Measurements from ENCODE around the gene AP2S1.
"Not testable (repeated sequence)": the region's sequence is repeated elsewhere in the genome, so short reads cannot be mapped to it uniquely, and the experiment has no call there.

The AP2S1 gene

DNA sequence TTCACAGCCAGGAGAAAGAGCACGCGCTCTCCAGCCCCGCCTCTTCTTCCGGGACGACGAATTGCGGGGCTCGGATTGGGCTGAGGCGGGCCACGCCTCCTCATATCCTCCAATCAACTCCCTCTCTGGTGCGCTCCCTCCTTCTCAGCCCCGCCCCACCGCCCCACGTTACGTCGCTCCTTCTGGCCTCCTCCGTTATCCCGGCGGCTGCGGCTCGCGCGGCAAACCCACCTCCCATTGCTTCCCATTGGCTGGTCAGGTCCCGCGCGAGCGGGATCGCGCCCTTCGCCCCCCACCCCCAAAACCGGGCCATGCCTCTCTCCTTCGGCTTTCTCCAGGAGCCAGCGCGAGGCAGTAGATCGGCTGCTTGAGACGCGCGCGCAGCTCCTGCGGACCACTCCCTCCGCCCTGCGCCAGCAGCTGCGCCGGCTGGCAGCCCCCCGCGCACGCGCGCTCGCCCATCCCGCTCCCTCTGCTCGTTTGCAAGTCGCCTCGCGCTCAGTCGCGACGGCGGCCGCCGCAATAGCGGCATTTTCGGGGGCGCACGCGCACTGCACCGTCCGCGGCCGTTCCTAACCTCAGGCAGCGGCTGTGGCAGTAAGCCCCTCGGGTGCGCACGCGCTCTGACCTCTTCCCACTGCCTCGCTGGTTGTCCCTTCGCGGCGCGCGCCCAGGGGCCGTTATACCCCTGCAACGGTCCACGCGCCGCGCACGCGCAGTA lies 9.6 kb upstream of the AP2S1 start:
- peaks cover 30% of the 10 kb centered on the region for H3K4me1 Mint-ChIP-seq
- peaks cover 11% of the 10 kb centered on the region for H3K36me3 Mint-ChIP-seq
- peak; percentile 86 for ATAC-seq
- peak overlapping the region; percentile 89 for H3K27ac Mint-ChIP-seq
- peaks cover 3% of the 10 kb centered on the region for H3K9me3 Mint-ChIP-seq
- no peak overlapping the region for H3K4me3 Mint-ChIP-seq
- DNase-seq (ENCODE audit: low spot score in 2 of 2) = peak; percentile 83 to 97

DNA sequence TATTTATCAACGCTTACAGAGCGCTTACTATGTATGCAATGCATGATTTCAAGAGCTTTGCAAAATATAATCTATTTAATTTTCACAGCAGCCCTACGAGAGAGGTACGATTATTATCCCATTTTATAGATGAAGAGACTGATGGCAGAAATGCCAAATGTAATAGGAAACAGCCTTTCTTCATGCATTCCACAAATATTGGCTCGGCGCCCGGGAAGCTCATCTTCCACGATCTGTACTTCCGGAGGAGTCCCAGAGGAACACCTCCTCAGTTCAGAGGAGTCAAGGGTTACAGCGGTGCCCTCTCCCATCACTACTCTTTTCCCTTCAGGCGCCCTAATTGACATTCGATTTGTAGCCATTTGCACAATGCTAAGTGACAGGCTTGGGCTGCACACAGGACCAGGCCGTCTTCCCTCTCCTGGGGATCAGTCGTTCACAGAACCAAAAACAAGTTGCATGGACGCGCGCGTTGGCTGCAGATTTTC lies 9.0 kb upstream of the AP2S1 start:
- Mint-ChIP-seq H3K4me3 (no peak overlapping the region), H3K4me1 (peaks cover 25% of the 10 kb centered on the region), H3K27ac (peak overlapping the region; percentile 89), H3K9me3 (peaks cover 3% of the 10 kb centered on the region), H3K36me3 (peaks cover 10% of the 10 kb centered on the region)
- ATAC-seq = no peak
- no peak for DNase-seq (ENCODE audit: low spot score in 2 of 2)

DNA sequence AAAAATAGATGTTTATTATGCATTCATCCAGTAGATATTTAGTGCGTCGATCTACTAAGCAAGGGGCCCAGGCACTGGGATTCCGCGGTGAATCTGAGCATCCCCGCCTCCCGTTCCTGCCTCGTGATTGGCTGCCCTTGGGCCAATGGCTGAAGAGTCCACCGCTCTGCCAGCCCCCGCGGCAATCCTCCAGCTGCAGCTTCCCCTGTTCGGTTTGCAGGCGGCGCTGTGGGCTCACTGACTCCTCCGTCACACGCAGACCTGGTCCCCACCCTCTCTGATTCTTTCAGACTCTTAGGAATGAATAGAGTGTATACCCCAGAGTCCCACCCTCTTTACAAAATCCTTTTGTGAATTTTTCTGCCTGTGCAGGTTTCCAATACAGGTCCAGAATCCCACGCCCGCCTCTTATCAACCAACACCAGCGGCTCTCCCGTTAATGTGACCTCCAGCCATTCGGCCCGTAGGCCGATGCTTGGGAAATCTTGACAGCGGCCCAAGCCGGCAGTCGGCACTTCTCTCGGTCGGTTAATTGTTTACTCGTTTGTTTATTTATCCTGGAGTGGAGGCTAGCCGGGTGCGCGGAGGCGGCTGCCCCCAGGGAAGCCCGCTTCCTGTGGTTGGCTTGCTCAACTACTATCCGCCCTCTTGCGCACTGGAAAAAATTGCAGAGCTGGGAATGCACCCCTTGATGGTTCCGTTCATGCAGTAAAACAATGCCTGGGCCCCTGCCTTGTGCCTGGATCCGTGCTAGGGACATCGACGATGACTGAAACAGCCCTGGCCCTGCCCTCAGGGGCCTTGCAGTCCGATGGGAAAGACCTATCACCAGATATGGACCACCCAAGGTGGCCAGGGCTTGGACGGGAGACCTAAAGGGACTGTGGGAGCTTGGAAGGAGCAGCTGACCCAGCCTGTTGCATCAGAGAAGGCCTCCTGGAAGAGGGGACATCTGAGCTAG lies 5.7 kb upstream of the AP2S1 start:
- Mint-ChIP-seq H3K9me3 (peaks cover 3% of the 10 kb centered on the region), H3K27ac (peak overlapping the region; percentile 82), H3K4me3 (peak overlapping the region; percentile 71), H3K36me3 (peaks cover 10% of the 10 kb centered on the region), H3K4me1 (peaks cover 24% of the 10 kb centered on the region)
- DNase-seq (ENCODE audit: low spot score in 2 of 2) = peak; percentile 76 to 92
- ATAC-seq = peak; percentile 81

- not testable (repeated sequence) for ATAC-seq
Measured at GRCh38 chr19:46854698-46855097, 4.1 kb upstream of the AP2S1 start.

DNA sequence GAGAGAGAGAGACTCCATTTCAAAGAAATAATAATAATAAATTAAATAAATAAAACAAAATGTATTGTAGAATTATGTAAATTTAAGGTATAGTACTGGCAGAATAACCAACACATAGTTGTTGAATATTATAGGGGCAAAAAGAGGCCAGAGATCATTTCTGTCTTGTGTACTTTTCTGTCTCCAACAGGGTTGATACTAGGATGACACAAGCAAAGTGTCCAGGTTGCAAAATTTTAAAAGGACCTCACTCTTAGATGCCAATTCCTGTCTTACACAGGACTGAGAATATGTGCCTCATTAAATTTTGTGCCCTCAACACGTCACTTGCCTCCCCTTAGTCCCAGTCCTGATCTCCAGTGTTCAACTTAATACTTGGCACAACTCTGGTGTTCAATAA lies 2.2 kb upstream of the AP2S1 start:
- peaks cover 1% of the 10 kb centered on the region for H3K36me3 Mint-ChIP-seq
- H3K4me1 Mint-ChIP-seq = peaks cover 38% of the 10 kb centered on the region
- H3K27ac Mint-ChIP-seq = no peak overlapping the region
- DNase-seq (ENCODE audit: low spot score in 2 of 2) (no peak), ATAC-seq (no peak)
- H3K4me3 Mint-ChIP-seq = no peak overlapping the region
- no peaks in the 10 kb centered on the region for H3K9me3 Mint-ChIP-seq

More at GRCh38 chr19:46854698-46855097, 4.1 kb upstream of the AP2S1 start:
- not testable (repeated sequence) for H3K36me3 Mint-ChIP-seq; H3K4me3 Mint-ChIP-seq; H3K9me3 Mint-ChIP-seq; H3K27ac Mint-ChIP-seq; DNase-seq (ENCODE audit: low spot score in 2 of 2)
- peaks cover 33% of the 10 kb centered on the region for H3K4me1 Mint-ChIP-seq

GRCh38 chr19:46849610-46850009 lies 1.0 kb downstream of the AP2S1 start:
- peak overlapping the region; percentile 98 for H3K4me3 Mint-ChIP-seq
- DNase-seq (ENCODE audit: low spot score in 2 of 2) (no peak), ATAC-seq (no peak)
- no peaks in the 10 kb centered on the region for H3K9me3 Mint-ChIP-seq
- H3K27ac Mint-ChIP-seq = peak overlapping the region; percentile 87
- peaks cover 33% of the 10 kb centered on the region for H3K4me1 Mint-ChIP-seq
- peaks cover 27% of the 10 kb centered on the region for H3K36me3 Mint-ChIP-seq

DNA sequence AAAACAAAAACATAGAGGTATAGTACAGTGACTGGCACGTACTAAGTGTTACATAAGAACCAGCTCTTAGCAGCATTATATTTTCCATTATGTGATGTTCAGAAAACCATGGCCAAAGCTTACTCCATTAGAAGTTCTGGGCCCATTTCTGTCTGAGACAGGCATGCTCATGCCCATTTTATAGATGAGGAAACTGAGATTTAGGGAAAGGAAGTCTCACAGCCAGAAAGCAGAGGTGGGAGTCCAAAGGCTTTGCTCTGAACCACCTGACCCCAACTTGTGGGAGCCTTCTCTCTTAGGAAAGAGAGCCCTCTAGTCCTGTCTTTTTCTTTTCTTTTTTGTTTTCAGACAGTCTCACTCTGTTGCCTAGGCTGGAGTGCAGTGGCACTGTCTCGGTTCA lies 2.3 kb downstream of the AP2S1 start:
- Mint-ChIP-seq H3K27ac (no peak overlapping the region), H3K4me3 (no peak overlapping the region), H3K9me3 (no peaks in the 10 kb centered on the region), H3K4me1 (peaks cover 33% of the 10 kb centered on the region), H3K36me3 (peaks cover 39% of the 10 kb centered on the region)
- DNase-seq (ENCODE audit: low spot score in 2 of 2) (no peak), ATAC-seq (no peak)

DNA sequence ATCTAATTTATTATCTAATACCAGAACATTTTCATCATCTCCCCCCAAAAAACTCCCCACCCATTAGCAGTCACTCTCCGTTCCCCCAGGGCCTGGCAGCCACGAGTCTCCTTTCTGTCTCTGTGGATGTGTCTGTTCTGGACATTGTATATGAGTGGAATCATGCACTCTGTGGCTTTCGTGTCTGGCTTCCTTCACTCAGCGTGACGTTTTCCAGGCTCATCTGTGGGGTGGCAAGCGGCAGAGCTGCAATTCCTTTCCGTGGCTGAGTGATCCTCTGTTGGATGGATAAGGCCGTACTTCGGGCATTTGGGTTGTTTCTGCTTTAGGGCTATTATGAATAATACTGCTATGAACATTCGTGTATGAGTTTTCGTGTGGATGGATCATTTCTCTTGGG lies 3.1 kb downstream of the AP2S1 start:
- ATAC-seq (no peak), DNase-seq (ENCODE audit: low spot score in 2 of 2) (no peak)
- no peaks in the 10 kb centered on the region for H3K9me3 Mint-ChIP-seq
- peaks cover 33% of the 10 kb centered on the region for H3K4me1 Mint-ChIP-seq
- H3K36me3 Mint-ChIP-seq = peaks cover 48% of the 10 kb centered on the region
- peak overlapping the region; percentile 18 for H3K27ac Mint-ChIP-seq
- no peak overlapping the region for H3K4me3 Mint-ChIP-seq

DNA sequence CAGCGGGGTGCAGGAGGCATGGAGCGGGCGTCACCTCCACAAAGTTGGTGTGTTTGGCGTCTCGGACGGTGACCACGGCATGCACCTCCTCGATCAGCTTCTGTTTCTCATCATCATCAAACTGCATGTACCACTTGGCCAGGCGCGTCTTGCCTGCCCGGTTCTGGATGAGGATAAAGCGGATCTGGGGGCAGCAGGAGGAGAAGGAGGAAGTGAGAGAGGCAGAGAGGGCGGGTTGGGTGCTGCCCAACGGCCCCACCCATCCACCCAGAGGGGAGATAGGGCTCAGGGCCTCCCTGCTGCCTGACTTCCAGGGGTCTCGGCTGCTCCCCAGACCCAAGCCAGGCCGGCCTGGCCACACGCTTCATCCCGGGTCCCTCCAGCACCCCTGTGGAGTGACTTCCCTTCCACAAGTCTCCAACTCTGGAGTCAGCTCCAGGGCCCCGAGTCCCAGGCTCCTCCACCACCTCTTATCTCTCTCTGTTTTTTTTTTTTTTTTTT lies 4.6 kb downstream of the AP2S1 start:
- no peak for DNase-seq (ENCODE audit: low spot score in 2 of 2)
- Mint-ChIP-seq H3K27ac (no peak overlapping the region), H3K4me1 (peaks cover 36% of the 10 kb centered on the region), H3K9me3 (no peaks in the 10 kb centered on the region), H3K4me3 (no peak overlapping the region), H3K36me3 (peaks cover 53% of the 10 kb centered on the region)
- no peak for ATAC-seq

DNA sequence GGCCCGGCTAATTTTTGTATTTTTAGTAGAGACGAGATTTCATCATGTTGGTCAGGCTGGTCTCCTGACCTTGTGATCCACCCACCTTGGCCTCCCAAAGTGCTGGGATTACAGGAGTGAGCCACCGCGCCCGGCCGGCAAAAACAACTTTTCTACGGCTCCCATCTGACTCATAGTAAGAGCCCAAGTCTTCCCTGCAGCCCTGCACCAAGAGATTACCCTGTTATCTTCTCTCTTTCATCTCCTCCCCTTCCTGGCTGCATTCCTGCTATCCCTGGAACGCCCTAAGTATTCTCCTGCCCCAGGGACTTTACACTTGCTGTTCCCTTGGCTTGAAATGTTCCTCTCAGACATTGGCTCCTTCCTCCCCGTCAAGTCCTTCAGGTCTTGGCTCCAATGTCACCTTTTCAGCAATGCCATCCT lies 6.6 kb downstream of the AP2S1 start:
- Mint-ChIP-seq H3K4me1 (peaks cover 17% of the 10 kb centered on the region), H3K36me3 (peaks cover 72% of the 10 kb centered on the region), H3K9me3 (no peaks in the 10 kb centered on the region), H3K27ac (no peak overlapping the region), H3K4me3 (no peak overlapping the region)
- no peak for ATAC-seq
- no peak for DNase-seq (ENCODE audit: low spot score in 2 of 2)

- no peaks in the 10 kb centered on the region for H3K9me3 Mint-ChIP-seq
- H3K36me3 Mint-ChIP-seq = peaks cover 83% of the 10 kb centered on the region
- ATAC-seq = no peak
- DNase-seq (ENCODE audit: low spot score in 2 of 2) = no peak
- peak overlapping the region; percentile 3 for H3K27ac Mint-ChIP-seq
- H3K4me1 Mint-ChIP-seq = peaks cover 16% of the 10 kb centered on the region
- no peak overlapping the region for H3K4me3 Mint-ChIP-seq
Measured at GRCh38 chr19:46842791-46843190, 7.9 kb downstream of the AP2S1 start.

DNA sequence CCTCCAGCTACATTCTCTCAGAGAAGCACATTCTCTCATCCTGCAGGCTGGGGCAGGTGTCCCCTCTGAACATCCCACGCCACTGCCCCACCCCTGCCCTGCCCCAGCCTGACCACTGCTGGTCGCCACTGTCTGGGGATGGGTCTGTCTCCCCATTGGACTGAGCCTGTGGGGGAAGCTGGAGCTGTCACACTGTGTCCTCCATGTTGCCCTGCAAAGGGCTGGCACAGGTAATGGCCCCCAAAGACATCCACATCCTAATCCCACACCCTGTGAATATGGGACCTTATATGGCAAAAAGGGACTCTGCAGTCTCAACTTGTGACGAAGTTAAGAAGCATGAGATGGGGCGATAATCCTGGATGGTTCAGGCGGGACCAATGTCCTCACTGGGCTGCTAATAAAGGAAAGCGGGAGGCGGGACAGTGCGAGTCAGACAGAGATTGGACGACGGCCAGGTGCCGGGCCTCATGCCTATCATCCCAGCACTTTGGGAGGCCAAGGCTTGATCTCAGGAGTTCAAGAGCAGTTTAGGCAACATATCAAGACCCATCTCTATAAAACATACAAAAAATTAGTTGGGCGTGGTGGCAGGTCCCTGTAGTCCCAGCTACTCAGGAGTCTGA lies 9.1 kb downstream of the AP2S1 start:
- H3K4me3 Mint-ChIP-seq = no peak overlapping the region
- no peak for ATAC-seq
- H3K4me1 Mint-ChIP-seq = peaks cover 10% of the 10 kb centered on the region
- DNase-seq (ENCODE audit: low spot score in 2 of 2) = no peak
- H3K36me3 Mint-ChIP-seq = peaks cover 83% of the 10 kb centered on the region
- no peaks in the 10 kb centered on the region for H3K9me3 Mint-ChIP-seq
- H3K27ac Mint-ChIP-seq = peak overlapping the region; percentile 34

DNA sequence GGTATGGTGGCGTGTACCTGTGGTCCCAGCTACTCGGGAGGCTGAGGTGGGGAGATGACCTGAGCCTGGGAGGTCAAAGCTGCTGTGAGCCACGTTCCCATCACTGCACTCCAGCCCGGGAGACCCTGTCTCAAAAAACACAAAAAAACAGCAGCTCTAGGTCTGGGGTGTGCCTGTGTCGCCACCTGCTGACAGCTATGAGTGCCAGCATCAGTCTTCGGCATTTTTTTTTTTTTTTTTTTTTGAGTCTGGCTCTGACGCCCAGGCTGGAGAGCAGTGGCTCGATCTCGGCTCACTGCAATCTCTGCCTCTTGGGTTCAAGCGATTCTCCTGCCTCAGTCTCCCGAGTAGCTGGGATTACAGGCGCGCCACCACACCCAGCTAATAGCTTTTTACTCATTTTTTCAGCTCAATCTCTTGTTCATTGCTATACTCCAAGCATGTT lies 10.1 kb downstream of the AP2S1 start:
- Mint-ChIP-seq H3K4me3 (no peak overlapping the region), H3K4me1 (peaks cover 5% of the 10 kb centered on the region), H3K36me3 (peaks cover 82% of the 10 kb centered on the region), H3K9me3 (no peaks in the 10 kb centered on the region), H3K27ac (peak overlapping the region; percentile 20)
- DNase-seq (ENCODE audit: low spot score in 2 of 2) = peak in 1 of 2 donors; percentile 59
- ATAC-seq = peak; percentile 71

GRCh38 chr19:46839752-46840497 lies 10.7 kb downstream of the AP2S1 start:
- no peak for ATAC-seq
- Mint-ChIP-seq H3K27ac (no peak overlapping the region), H3K4me1 (peaks cover 4% of the 10 kb centered on the region), H3K9me3 (no peaks in the 10 kb centered on the region), H3K36me3 (peaks cover 76% of the 10 kb centered on the region), H3K4me3 (no peak overlapping the region)
- DNase-seq (ENCODE audit: low spot score in 2 of 2) = no peak

Measured in stimulated activated effector memory CD8-positive, alpha-beta T cell treated with anti-CD3 and anti-CD28 coated beads, Interleukin-12 subunit alpha, Interleukin-12 subunit beta, amount 100 ng/mL, for 72 hours (primary cell).